Suprapubic skin (tissue), 4 donors: ENCODE measurements around the gene ZNRD2.

Source experiments
- EP300 ChIP-seq: sonication (generic); formaldehyde crosslinking; IDR thresholded peaks from one replicate; pipeline ENCODE4 v1.6.1; 2017; ENCODE audit warnings: antibody characterized with exemption
- POLR2A ChIP-seq, 2 donors: fragments of 450-650 bp; IDR thresholded peaks; one replicate each; pipeline ENCODE4 v1.6.1; 2017; ENCODE audit warnings: antibody characterized with exemption in 2 of 2, mild to moderate bottlenecking in 2 of 2, moderate library complexity in 2 of 2
- POLR2AphosphoS5 ChIP-seq, 3 donors: sonication (generic); formaldehyde crosslinking; IDR thresholded peaks; one replicate each; pipeline ENCODE4 v1.6.1; 2017; ENCODE audit warnings: antibody characterized with exemption in 3 of 3
- TF ChIP-seq, protein P1 (sequence below), 2 donors: fragments of 200-600 bp in 1 of 2; fragments of 450-650 bp in 1 of 2; sonication (generic) in 1 of 2; IDR thresholded peaks; one replicate each; pipeline ENCODE4 v1.5.1; 2016 to 2019; ENCODE audit warnings: antibody characterized with exemption in 2 of 2, mild to moderate bottlenecking in 1 of 2, moderate library complexity in 1 of 2

DNA sequence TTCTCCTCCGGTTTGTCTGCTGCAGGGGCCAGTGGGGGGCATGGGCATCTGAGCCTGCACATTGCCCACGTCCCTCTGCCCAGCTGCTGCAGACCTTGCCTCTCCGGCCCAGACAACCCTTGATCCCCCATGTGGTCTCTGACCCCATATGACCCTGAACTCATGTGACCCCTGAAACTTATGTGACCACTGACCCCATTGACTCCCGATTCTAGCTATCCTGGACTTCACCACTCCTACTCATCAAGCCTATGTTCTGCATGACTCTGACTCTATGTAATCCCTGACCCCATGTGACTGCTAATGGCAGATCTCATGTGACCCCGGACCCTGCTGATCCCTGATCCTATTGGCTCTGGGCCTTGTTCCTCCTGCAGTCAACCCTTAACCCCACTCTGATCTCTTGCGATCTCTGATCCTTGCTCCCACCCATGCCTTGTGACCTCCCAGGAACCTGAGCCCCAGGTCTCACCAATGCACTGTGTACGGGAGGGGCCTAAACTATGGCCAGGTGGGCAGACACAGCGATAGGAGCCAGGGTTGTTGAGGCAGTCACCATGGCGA lies 17.8 kb upstream of the ZNRD2 start:
- TF ChIP-seq, protein P1, sequence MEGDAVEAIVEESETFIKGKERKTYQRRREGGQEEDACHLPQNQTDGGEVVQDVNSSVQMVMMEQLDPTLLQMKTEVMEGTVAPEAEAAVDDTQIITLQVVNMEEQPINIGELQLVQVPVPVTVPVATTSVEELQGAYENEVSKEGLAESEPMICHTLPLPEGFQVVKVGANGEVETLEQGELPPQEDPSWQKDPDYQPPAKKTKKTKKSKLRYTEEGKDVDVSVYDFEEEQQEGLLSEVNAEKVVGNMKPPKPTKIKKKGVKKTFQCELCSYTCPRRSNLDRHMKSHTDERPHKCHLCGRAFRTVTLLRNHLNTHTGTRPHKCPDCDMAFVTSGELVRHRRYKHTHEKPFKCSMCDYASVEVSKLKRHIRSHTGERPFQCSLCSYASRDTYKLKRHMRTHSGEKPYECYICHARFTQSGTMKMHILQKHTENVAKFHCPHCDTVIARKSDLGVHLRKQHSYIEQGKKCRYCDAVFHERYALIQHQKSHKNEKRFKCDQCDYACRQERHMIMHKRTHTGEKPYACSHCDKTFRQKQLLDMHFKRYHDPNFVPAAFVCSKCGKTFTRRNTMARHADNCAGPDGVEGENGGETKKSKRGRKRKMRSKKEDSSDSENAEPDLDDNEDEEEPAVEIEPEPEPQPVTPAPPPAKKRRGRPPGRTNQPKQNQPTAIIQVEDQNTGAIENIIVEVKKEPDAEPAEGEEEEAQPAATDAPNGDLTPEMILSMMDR (IDR thresholded peaks at IDR 0.05): no peak
- no peak for TF ChIP-seq POLR2A (IDR thresholded peaks at IDR 0.05)
- no peak for TF ChIP-seq POLR2AphosphoS5 (IDR thresholded peaks at IDR 0.05)
- no peak for TF ChIP-seq EP300
